ENCODE data around the gene RBM22. TPM values are rescaled to one million over a fixed set of nuclear protein-coding genes. Genes with fewer than 3 reads are reported as not detected.
"Not testable (repeated sequence)": the region's sequence is repeated elsewhere in the genome, so short reads cannot be mapped to it uniquely, and the experiment has no call there.

RBM22 gene
- 10 to 100 TPM; 35.1 to 53.6 (median 44.0) TPM for total RNA-seq

- no peaks in the 10 kb centered on the region for H3K9me3 ChIP-seq
- H3K27me3 ChIP-seq, result no peaks in the 10 kb centered on the region
- peaks cover 0 to 18% (median 4%) of the 10 kb centered on the region in 4 donors for H3K4me1 ChIP-seq
- DNase-seq, result peak; percentile 93 to 97 (median 93)
- TF ChIP-seq POLR2A (IDR thresholded peaks at IDR 0.05), result peak; percentile 71 to 83
- TF ChIP-seq CTCF (IDR thresholded peaks at IDR 0.05), result peak; percentile 49 to 75 (median 61)
- H3K4me3 ChIP-seq, result peak within 1 kb of the TSS; percentile 97 to 100 (median 99)
- H3K36me3 ChIP-seq, result peaks cover 0 to 36% (median 0%) of the 10 kb centered on the region in 3 donors
- H3K27ac ChIP-seq, result peak within 1 kb of the TSS; percentile 97 to 99 (median 98)
These were observed at the start of gene RBM22 for GRCh38 chr5:150700594-150701377. TSS of gene RBM22 (minus strand) at chr5:150701062. CDS start at chr5:150700985, 77 bp downstream.

- Histone ChIP-seq H3K27me3 (no peaks in the 10 kb centered on the region), H3K4me3 (no peak overlapping the region), H3K9me3 (no peaks in the 10 kb centered on the region), H3K27ac (no peak overlapping the region), H3K4me1 (peaks cover 0 to 7% (median 0%) of the 10 kb centered on the region in 4 donors), H3K36me3 (peaks cover 0 to 64% (median 0%) of the 10 kb centered on the region in 3 donors)
- no peak for TF ChIP-seq CTCF (IDR thresholded peaks at IDR 0.05)
- no peak for TF ChIP-seq POLR2A (IDR thresholded peaks at IDR 0.05)
- no peak for DNase-seq
These were observed 49.6 kb upstream of the RBM22 start for GRCh38 chr5:150750469-150750868.

GRCh38 chr5:150743142-150743488 is 42.3 kb upstream of the RBM22 start:
- H3K4me3 ChIP-seq, H3K4me1 ChIP-seq, H3K27ac ChIP-seq, DNase-seq, H3K27me3 ChIP-seq, H3K9me3 ChIP-seq: not testable (repeated sequence)
- H3K36me3 ChIP-seq, result peaks cover 0 to 27% (median 0%) of the 10 kb centered on the region in 3 donors

GRCh38 chr5:150742455-150743141 is 41.7 kb upstream of the RBM22 start:
- not testable (repeated sequence) for H3K27ac ChIP-seq, DNase-seq, H3K4me3 ChIP-seq, H3K9me3 ChIP-seq, H3K4me1 ChIP-seq, H3K27me3 ChIP-seq
- peaks cover 0 to 27% (median 0%) of the 10 kb centered on the region in 3 donors for H3K36me3 ChIP-seq

- no peak for DNase-seq
- peaks cover 0 to 30% (median 0%) of the 10 kb centered on the region in 3 donors for H3K36me3 ChIP-seq
These were observed 40.1 kb upstream of the RBM22 start for GRCh38 chr5:150740992-150741391.

GRCh38 chr5:150738862-150739261 is 38.0 kb upstream of the RBM22 start:
- Histone ChIP-seq H3K27me3 (no peaks in the 10 kb centered on the region), H3K4me3 (no peak overlapping the region), H3K36me3 (peaks cover 0 to 42% (median 0%) of the 10 kb centered on the region in 3 donors), H3K4me1 (peaks cover 0 to 5% (median 0%) of the 10 kb centered on the region in 4 donors), H3K27ac (no peak overlapping the region), H3K9me3 (peaks cover 0 to 3% (median 0%) of the 10 kb centered on the region in 4 donors)
- DNase-seq, result no peak
- TF ChIP-seq POLR2A (IDR thresholded peaks at IDR 0.05) (no peak), CTCF (IDR thresholded peaks at IDR 0.05) (no peak)

More at GRCh38 chr5:150740992-150741391, 40.1 kb upstream of the RBM22 start:
- TF ChIP-seq CTCF (IDR thresholded peaks at IDR 0.05), result no peak
- no peak for TF ChIP-seq POLR2A (IDR thresholded peaks at IDR 0.05)
- no peaks in the 10 kb centered on the region for H3K27me3 ChIP-seq
- H3K9me3 ChIP-seq, result peaks cover 0 to 3% (median 0%) of the 10 kb centered on the region in 4 donors
- H3K27ac ChIP-seq, result no peak overlapping the region
- H3K4me1 ChIP-seq, result no peaks in the 10 kb centered on the region
- no peak overlapping the region for H3K4me3 ChIP-seq
